ENCODE measurements around the gene ZNF319. TPM values are rescaled to one million over a fixed set of nuclear protein-coding genes. Genes with fewer than 3 reads are reported as not detected.

The ZNF319 gene
- total and polyA plus RNA-seq, 2 of the 4 experiments (the other 2 are of a cell fraction), result 0.90 to 6.3 TPM

DNA sequence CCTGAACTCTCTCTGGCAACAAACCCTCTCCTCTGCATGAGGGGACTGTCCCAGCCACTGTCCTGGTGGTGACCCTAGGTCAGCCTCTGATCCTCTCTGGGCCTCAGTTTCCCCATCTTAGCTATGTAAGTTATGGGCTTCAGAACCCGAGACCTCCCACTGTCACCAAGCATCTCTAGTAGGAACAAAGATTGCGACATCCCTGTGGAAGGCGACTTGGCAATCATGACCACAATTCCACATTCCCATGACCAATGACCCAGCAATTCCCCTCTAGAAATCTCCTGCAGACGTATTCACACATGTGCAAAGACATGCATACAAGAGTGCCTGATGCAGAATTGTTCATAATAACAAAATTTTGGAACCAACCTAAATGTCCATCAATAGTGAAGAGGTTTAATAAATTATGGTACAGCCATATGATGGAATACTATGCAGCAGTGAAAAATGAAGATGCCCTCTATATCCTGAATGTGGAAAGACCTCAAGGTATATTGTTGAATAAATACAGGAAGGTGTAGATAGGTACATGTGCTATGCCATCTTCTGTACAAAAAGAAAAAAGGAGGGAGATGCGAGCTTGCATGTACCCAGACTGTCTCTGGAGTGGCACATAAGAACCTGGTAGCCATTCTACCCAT, 50.8 kb downstream of the ZNF319 start:
- no peak overlapping the region for H2AK9ac ChIP-seq (replicated peaks; ENCODE audit: low read depth, low read length, poor library complexity)
- no peak for DNase-seq
- no TSS peak for BruUV-seq (replicated peaks)
- H3K4me1 ChIP-seq (ENCODE audit: control insufficient read depth, insufficient read depth, low read length), result no peaks in the 10 kb centered on the region
- in situ Hi-C loops (cut with MboI; ENCODE audit: low sequenced_read_pairs), result no loop called here
- H3K4ac ChIP-seq (ENCODE audit: low read depth, low read length), result no peak overlapping the region
- dilution Hi-C loops (cut with HindIII; ENCODE audit: low sequenced_read_pairs, unreplicated experiment), result no loop called here
- no peak overlapping the region for H3K18ac ChIP-seq (ENCODE audit: low read depth, low read length)
- no peak for ATAC-seq (ENCODE audit: low read depth)
- no peak overlapping the region for H3K4me2 ChIP-seq (ENCODE audit: low read depth, low read length)
- TF ChIP-seq CEBPB (IDR thresholded peaks at IDR 0.05; ENCODE audit: low read depth, low read length) (peak; percentile 84), MXI1 (IDR thresholded peaks at IDR 0.05; ENCODE audit: borderline replicate concordance, low read depth, low read length) (no peak)
- H4K91ac ChIP-seq (ENCODE audit: insufficient read depth, low read depth, low read length), result no peak overlapping the region
- no peaks in the 10 kb centered on the region for H3K9me1 ChIP-seq (ENCODE audit: insufficient read depth, low read length)
- H2BK5ac ChIP-seq (ENCODE audit: low read depth, low read length, poor library complexity, severe bottlenecking), result no peak overlapping the region
- H4K5ac ChIP-seq (ENCODE audit: low read depth, low read length), result no peak overlapping the region
- H2AK5ac ChIP-seq (ENCODE audit: low read depth, low read length), result no peak overlapping the region
- ChIA-PET CTCF (no interaction called here), POLR2A (ENCODE audit: unreplicated experiment) (no interaction called here)
- no peak overlapping the region for H2AFZ ChIP-seq (replicated peaks; ENCODE audit: low read length, poor library complexity)
- H3K14ac ChIP-seq (replicated peaks; ENCODE audit: low read depth, low read length), result no peak overlapping the region
- H2BK20ac ChIP-seq (ENCODE audit: low read depth, low read length), result no peak overlapping the region
- H3K9me3 ChIP-seq (ENCODE audit: control insufficient read depth, insufficient read depth, low read length), result no peaks in the 10 kb centered on the region; the same call in 1 of the 2 replicates
- no peak overlapping the region for H3K56ac ChIP-seq (ENCODE audit: extremely low read depth, insufficient read depth, low read length)
- H4K20me1 ChIP-seq (ENCODE audit: insufficient read depth, low read length), result no peaks in the 10 kb centered on the region
- no peak overlapping the region for H3K9ac ChIP-seq (ENCODE audit: low read depth, low read length)
- H3K23ac ChIP-seq (ENCODE audit: low read depth, low read length), result no peak overlapping the region
- WGBS, 2 experiments (ENCODE audit: extremely low coverage in 2 of 2, insufficient read length in 1 of 2), result 100% methylated on average over 2 of the region's 5 CpGs; no CpG with 5 or more reads in 1 of the 2 experiments
- H2BK15ac ChIP-seq (ENCODE audit: low read depth, low read length), result no peak overlapping the region
- peaks cover 43% of the 10 kb centered on the region for H3K27me3 ChIP-seq (ENCODE audit: control insufficient read depth, insufficient read depth, low read length)
- intact Hi-C loops (cut with micrococcal nuclease), result no loop called here
- no peaks in the 10 kb centered on the region for H3K36me3 ChIP-seq (ENCODE audit: control insufficient read depth, insufficient read depth, low read length)
- H3K79me1 ChIP-seq (ENCODE audit: low read depth in 1 of 2, low read length in 2 of 2), result no peaks in the 10 kb centered on the region
- no peak overlapping the region for H3K4me3 ChIP-seq (ENCODE audit: insufficient read depth, low read depth, low read length)
- no peak overlapping the region for H3K27ac ChIP-seq (ENCODE audit: insufficient read depth, low read length)
- H2BK120ac ChIP-seq (ENCODE audit: low read depth, low read length), result no peak overlapping the region
- H4K8ac ChIP-seq (ENCODE audit: low read depth in 2 of 2, low read length in 2 of 2), result no peak overlapping the region
